ENCODE measurements around the gene NT5DC1. TPM values are rescaled to one million over a fixed set of nuclear protein-coding genes. Genes with fewer than 3 reads are reported as not detected.
A peak's percentile ranks its signal among the peaks of the same experiment; 100 is the strongest.

Gene NT5DC1
- total RNA-seq, 1 donor from 2014 or later = 49.0 TPM

DNA sequence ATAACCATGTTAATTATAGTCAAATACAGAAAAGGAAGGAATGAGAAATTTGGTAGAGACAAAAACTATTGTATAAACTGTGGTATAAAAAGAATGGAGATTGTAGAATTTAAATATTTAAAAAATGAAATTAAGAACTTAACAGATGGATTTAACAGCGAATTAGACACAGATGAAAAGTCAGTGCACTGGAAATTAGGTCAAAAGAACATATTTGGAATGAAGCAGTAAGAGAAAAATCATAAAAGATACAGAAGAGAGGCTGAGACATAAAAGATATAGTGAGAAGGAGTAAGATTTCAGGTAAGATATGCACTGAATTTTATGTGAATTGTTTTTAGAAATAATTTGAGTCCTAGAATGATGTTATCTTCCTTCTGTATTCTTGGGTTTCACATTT is 139.2 kb downstream of the NT5DC1 start:
- no peak for DNase-seq (ENCODE audit: low spot score)

- DNase-seq (ENCODE audit: low spot score) = no peak
Observed at GRCh38 chr6:116244284-116244683, 143.6 kb downstream of the NT5DC1 start.

- DNase-seq (ENCODE audit: low spot score) = no peak
Observed at GRCh38 chr6:116246089-116246488, 145.4 kb downstream of the NT5DC1 start.

GRCh38 chr6:116247285-116247684 is 146.6 kb downstream of the NT5DC1 start:
- no peak for DNase-seq (ENCODE audit: low spot score)

- DNase-seq (ENCODE audit: low spot score) = no peak
Observed at GRCh38 chr6:116248577-116248976, 147.9 kb downstream of the NT5DC1 start.

DNA sequence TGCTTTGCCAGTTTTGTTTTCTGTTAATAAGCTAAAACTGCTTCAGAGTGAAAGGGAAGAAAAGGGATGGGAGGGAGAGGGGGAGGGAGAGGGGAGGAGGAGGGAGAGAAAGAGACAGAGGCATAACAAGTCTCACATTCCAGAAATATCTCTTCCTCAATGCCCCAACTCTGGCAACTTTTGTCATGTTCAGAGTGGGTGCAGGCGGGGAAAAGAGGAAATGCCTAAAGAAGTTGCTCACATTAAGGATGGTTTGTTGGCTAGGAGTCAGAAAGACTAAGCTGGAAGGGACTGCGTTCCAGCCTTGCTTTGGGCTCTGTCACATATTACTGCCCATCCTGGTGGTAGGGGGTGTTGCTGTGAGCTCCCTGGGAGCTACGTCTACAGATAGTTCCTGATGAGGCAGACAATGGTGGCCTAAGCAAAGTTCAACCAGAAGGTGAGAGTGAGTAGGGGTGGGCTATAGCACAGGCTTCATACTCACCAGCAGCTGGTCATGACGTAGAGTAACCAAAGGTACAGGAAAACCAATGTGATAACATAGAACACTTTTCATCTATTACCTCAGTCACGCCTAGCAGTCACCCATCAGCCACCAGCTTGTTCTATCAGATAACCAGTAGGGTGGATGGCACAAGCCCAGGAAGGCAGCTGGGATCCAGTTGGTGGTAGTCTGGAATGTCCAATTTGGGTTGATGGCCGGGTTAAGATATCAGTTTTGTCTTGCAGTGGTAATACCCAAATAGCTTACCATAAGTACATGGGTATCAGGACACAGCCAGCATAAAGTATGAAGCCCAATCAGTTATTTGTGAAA is 151.1 kb downstream of the NT5DC1 start:
- DNase-seq (ENCODE audit: low spot score) = no peak

DNA sequence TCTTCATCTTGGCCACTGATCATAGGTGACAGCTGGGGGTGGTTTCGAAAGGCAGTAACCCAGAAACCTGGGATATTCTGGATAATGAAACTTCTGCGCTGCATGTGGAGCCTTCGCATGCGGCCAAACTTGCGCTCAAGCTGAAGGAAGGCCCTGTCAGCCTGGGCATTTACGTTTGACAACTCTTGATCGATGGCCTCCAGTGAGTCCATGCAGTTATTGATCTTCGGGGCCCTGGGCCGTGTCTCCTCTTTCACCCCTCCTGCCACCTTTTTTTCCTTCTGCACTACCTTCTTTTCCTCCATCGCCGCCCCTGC is 152.5 kb downstream of the NT5DC1 start:
- no peak for DNase-seq (ENCODE audit: low spot score)

DNA sequence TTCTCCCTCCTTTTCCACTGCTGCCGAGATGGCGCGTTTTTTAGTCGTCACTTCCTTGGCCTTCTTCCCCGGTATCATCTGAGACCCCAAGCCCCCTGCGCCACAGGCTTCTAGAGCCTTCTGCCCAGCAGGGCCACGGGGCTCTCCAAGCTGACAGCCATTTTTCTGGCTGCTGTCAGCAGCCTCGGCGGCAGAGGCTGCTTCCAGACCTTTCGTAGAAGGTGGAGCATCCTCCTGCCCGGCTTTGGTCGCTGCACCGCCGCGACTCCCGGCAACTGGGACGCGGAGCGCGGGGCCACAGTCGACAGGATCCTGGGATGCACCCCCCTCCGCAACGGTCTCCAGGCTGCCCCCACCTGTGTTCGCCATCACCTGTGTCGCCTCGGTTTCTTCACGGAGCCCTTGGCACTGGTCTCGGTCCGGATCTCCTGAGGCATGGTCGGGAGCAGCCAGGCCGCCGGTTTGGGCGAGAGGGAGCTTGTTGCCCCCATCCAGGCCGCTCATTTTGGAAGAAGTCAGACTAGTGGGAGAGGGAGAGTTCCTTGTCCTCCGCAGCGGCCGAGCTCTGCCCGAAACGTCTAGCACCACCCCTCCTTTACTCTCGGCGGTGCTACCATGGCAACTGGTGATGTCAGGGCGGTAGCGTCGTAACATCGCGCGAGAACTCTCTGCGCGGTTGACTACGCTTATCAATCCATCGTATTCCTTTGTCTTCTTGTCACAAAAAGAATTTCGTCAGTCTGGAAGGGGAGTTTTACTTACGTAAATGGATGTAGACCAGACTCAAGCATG is 153.0 kb downstream of the NT5DC1 start, which contains the start of gene TSPYL4:
Gene TSPYL4, minus strand, starts transcription at position 571 of the 792 bp plus-strand sequence. Its CDS starts 67 bp downstream, at position 504.
- peak; percentile 96 for DNase-seq (ENCODE audit: low spot score)

DNA sequence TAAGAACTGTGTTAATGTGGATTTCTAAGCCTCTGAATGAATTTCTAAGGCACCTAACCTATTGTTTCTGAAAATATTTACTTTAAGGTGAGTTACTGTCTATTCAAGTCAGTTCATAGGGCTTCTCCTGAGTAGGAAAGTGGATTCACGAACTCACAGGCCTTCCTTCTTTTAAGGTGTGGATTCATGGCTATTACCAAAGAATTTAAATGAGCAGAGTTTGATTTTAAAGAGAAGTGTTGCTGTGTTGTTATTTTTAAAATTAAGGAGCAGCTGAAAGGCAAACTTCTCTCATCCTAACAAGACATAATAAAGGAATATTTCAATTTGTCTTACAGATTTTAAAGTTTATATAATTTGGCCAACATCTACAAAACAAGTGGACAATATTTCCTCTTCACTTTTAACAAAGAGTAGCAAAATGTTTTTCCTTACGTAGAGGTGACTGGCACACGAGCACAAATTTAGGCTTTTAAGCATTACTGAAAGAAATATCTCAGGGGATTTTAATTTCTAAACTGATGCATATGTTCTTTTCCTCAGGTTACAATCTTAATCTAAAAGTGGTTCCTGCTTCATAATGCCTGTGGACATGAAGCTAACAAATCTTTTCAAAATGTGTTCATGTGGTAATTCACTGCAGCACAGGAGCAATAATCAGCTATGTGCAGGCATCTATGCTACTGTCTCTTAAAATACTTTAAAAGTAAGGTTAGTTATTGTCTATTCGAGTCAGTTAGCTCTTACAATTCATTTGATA is 153.8 kb downstream of the NT5DC1 start:
- no peak for DNase-seq (ENCODE audit: low spot score)

DNA sequence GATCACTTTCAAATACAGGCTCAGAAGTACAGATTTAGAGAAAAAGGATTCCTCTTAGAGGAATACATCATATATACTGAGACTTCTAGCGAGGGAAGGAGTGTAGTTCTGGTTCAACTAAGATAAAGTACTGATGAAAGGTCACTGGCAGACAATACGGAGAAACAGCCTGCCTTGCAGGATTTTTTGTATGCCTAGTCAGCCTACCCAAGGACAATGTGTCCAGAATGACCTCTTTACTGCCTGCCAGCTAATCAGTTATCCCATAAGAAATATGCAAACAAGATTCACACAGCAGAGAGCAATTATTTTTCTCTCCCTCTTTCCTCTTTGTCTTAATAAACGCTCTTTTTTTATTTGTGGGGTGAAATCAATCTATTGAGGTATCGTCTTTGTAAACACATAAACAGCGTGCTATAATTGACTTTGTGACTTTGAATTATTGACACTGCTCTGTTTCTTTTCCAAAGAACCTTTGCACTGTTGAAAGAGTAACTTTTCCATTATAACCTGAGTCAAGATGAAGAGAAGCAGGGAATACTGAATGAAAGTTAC is 154.7 kb downstream of the NT5DC1 start:
- DNase-seq (ENCODE audit: low spot score) = no peak

DNA sequence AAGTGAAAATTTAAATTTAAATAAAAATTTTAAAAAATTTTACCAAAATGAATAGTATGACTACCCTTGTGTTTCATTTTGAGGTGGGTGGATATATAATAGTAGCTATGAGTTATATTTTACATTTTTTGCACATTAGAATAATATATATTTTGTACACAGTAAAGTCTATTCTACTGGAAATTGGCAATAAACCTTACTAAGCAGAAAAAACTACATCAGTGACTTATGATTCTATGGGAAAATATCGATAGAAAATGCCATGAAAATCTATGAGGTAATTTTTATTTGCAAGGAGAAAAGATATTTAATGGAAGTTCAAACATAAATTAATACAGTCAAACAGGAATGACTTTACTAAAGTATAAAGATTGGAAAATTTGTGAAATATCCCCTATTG is 156.0 kb downstream of the NT5DC1 start:
- DNase-seq (ENCODE audit: low spot score) = no peak

DNA sequence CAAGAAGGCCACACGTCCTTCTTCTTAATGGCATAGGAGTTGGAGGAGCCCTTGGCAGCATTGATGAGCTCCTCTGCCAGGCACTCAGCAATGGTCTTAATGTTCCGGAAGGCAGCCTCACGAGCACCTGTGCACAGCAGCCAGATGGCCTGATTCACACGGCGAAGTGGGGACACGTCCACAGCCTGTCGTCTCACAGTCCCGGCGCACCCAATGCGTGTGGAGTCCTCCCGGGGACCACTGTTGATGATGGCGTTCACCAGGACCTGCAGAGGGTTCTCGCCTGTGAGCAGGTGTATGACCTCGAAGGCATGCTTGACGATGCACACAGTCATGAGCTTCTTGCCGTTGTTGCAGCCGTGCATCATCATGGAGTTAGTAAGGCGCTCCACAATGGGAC is 157.9 kb downstream of the NT5DC1 start:
- DNase-seq (ENCODE audit: low spot score) = no peak

DNA sequence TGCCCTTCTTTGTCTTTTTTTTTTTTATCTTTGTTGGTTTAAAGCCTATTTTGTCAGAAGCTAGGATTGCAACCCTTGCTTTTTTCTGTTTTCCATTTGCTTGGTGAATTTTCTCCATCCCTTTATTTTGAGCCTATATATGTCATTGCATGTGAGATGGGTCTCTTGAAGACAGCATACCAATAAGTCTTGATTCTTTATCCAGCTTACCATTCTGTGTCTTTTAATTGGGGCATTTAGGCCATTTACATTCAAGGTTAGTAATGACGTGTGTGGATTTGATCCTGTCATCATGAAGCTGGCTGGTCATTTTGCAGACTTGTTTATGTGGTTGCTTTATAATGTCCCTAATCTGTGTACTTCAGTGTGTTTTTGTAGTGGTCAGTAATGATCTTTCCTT is 162.7 kb downstream of the NT5DC1 start:
- no peak for DNase-seq (ENCODE audit: low spot score)

- DNase-seq (ENCODE audit: low spot score) = no peak
Observed at GRCh38 chr6:116265041-116265829, 164.6 kb downstream of the NT5DC1 start.

GRCh38 chr6:116266803-116267202 is 166.2 kb downstream of the NT5DC1 start:
- DNase-seq (ENCODE audit: low spot score) = no peak

GRCh38 chr6:116267836-116268588 is 167.4 kb downstream of the NT5DC1 start:
- no peak for DNase-seq (ENCODE audit: low spot score)

GRCh38 chr6:116268589-116269293 is 168.1 kb downstream of the NT5DC1 start:
- no peak for DNase-seq (ENCODE audit: low spot score)

DNA sequence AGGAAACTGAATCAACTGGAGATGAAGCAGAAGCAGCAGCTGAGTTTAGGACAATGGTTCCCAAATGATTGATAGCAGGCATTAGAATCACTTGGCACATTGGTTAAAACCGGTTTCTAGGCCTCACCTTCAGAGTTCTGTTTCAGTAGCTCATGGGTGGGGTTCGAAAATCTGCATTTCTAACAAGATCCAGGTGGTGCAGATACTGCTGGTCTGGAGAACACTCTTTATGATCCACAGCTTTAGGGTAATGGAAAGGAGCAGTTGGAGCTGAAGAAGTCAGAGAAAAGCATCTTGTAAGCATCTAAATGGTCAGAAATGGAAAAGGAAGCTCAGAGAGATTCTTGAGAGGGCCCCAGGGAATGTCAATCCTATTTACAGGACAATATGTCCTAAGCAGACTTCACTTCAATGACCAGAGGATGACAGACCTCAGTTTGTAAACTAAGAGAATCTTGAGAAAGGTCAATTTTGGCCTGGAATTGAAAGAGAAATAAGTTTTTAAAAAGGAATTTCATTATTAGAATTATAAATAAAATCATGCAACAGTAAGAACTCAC is 170.6 kb downstream of the NT5DC1 start:
- no peak for DNase-seq (ENCODE audit: low spot score)

DNA sequence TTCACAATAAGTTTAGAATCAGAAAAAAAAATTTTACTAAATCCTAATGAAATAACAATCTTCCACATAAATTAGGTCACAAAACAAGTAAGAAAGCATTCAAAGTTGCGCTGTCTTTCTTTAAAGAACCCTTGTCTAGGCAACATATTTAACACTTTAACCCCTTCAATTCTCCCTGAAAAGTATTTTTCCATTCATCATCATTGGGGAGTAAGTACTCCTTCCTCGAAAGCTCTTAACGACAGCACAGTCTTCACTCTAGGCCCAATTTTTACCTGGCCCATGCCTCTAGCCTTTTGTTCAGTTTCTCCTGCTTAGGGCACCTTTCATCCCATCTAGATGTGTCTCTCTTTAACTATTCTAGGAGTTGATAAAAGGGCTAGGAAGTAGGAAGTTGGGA is 176.5 kb downstream of the NT5DC1 start:
- DNase-seq (ENCODE audit: low spot score) = no peak

DNA sequence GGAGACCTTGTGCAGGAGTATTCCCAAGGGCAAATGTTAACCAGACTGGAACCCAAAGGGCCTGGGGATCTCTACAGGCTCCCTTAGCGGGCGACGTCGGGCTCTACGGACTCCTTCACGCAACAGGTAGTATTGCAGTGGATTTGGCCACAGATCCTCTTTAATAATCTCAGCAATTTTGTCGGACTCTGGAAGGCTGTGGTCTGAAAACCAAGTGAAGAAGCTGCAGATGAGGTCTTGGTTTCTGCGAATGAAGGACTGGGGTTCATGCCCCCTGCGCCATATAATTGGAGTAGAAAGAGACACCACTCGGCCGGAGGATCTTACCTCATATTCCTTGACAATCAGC is 177.8 kb downstream of the NT5DC1 start:
- no peak for DNase-seq (ENCODE audit: low spot score)
